Smooth muscle cell (in vitro differentiated cells): ENCODE measurements around the gene TOPBP1. TPM values are rescaled to one million over a fixed set of nuclear protein-coding genes. Genes with fewer than 3 reads are reported as not detected.

Source experiments
- DNase-seq: peaks from one replicate; lab custom pipeline; 2025; ENCODE audit not compliant: unreplicated experiment; lab: John Stamatoyannopoulos, UW
- H2AFZ ChIP-seq: fragments of 200-600 bp; sonication (generic); 2 replicates; pipeline ENCODE4 v1.6.0; 2016; ENCODE audit warnings: antibody characterized with exemption, low read depth, mild to moderate bottlenecking
- H3F3A ChIP-seq: fragments of 200-600 bp; sonication (generic); 2 replicates; pipeline ENCODE4 v1.6.0; 2017; ENCODE audit warnings: antibody characterized with exemption, low read depth
- H3K27ac ChIP-seq: fragments of 200-600 bp; sonication (generic); 2 replicates; pipeline ENCODE4 v1.5.1; 2016; ENCODE audit warnings: low read depth, mild to moderate bottlenecking
- H3K27me3 ChIP-seq: fragments of 200-600 bp; sonication (generic); 2 replicates; pipeline ENCODE4 v1.6.1; 2016; ENCODE audit warnings: low read depth, mild to moderate bottlenecking
- H3K36me3 ChIP-seq: fragments of 200-600 bp; sonication (generic); 2 replicates; pipeline ENCODE4 v1.5.1; 2016; ENCODE audit warnings: low read depth
- H3K4me1 ChIP-seq: fragments of 200-600 bp; sonication (generic); 2 replicates; pipeline ENCODE4 v1.5.1; 2016; ENCODE audit warnings: low read depth
- H3K4me2 ChIP-seq: fragments of 200-600 bp; sonication (generic); 2 replicates; pipeline ENCODE4 v1.6.0; 2016; ENCODE audit warnings: mild to moderate bottlenecking
- H3K4me3 ChIP-seq: fragments of 200-600 bp; sonication (generic); 2 replicates; pipeline ENCODE4 v1.5.1; 2016; ENCODE audit warnings: mild to moderate bottlenecking
- H3K79me2 ChIP-seq: fragments of 200-600 bp; sonication (generic); 2 replicates; pipeline ENCODE4 v1.6.0; 2016; ENCODE audit warnings: low read depth, mild to moderate bottlenecking
- H3K9ac ChIP-seq: fragments of 200-600 bp; sonication (generic); 2 replicates; pipeline ENCODE4 v1.6.0; 2016; ENCODE audit warnings: low read depth
- H3K9me3 ChIP-seq: fragments of 200-600 bp; sonication (generic); replicated peaks from 2 replicates; pipeline ENCODE4 v1.5.1; 2016; ENCODE audit warnings: low read depth
- H4K20me1 ChIP-seq: fragments of 200-600 bp; sonication (generic); 2 replicates; pipeline ENCODE4 v1.6.0; 2016; ENCODE audit warnings: low read depth
- WGBS: methylation state at CpG from one replicate; pipeline ENCODE4 v1.1.7; 2016; ENCODE audit warnings: low lambda C conversion rate; 5-methylcytosine and 5-hydroxymethylcytosine counted together
- polyA plus RNA-seq: library from polyadenylated mRNA; unstranded; fragments of >200 nt; fragmentation: Nextera tagmentation; extraction: Ambion mirVana; gene quantifications from 2 replicates; pipeline ENCODE4 v1.2.1, GENCODE V29; 2016
- total RNA-seq: library from RNA; depleted of rRNA; stranded (reverse); fragments of >200 nt; gene quantifications from 2 replicates; pipeline ENCODE4 v1.2.3, GENCODE V29; 2014
- TF ChIP-seq, protein P1 (sequence below): fragments of 200-600 bp; sonication (generic); IDR thresholded peaks from 2 replicates; pipeline ENCODE4 v1.5.1; 2017; ENCODE audit warnings: borderline replicate concordance, mild to moderate bottlenecking, antibody characterized with exemption; ENCODE audit not compliant: insufficient read depth, poor library complexity, severe bottlenecking

The TOPBP1 gene
- total and polyA plus RNA-seq, 2 experiments from 2014 or later: 8.3 to 27.5 TPM

DNA sequence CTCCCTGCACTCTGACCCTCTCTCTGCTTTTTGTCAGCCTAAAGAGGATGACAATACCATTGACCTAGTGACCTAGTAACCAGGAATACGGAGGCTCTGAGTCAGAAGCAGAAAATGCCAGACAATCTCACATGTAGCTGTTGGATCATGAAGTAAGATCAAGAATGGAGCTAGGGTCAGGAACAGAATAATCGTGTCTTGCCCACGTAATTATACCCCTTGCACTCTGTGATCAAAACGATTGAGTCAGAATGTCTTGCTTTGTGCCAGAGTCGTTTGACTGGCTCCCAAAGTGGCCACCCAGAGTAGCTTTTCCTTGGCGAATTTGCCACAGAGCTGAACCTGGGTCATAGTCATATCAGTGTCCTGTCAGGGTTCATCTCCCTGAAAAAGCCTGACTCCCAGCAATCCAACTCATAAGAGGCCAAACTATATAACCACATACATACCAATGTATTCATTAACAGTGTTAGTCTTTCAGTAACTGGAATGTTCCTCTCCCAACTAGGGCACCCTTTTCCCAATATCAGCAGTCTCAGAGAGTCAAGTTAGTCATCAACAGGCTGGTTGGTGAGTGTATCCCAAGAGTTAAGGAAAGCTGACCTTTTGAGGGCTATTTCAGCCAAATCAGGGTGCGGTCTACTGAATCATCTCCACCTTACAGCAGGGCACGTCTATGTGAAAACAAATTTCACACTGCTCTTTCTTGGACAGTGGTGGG, 93.3 kb downstream of the TOPBP1 start:
- Histone ChIP-seq H3K27me3 (no peaks in the 10 kb centered on the region), H3K4me2 (no peak overlapping the region), H3K4me3 (no peak overlapping the region), H3K27ac (peak overlapping the region; percentile 83), H3F3A (peaks cover 6% of the 10 kb centered on the region), H3K9me3 (no peaks in the 10 kb centered on the region), H3K4me1 (peaks cover 10% of the 10 kb centered on the region), H3K36me3 (no peaks in the 10 kb centered on the region), H4K20me1 (no peaks in the 10 kb centered on the region), H3K9ac (peak overlapping the region; percentile 24), H2AFZ (no peak overlapping the region), H3K79me2 (no peaks in the 10 kb centered on the region)
- 50% methylated on average over 8 of the region's 8 CpGs for WGBS
- no peak for DNase-seq
- TF ChIP-seq, protein P1, sequence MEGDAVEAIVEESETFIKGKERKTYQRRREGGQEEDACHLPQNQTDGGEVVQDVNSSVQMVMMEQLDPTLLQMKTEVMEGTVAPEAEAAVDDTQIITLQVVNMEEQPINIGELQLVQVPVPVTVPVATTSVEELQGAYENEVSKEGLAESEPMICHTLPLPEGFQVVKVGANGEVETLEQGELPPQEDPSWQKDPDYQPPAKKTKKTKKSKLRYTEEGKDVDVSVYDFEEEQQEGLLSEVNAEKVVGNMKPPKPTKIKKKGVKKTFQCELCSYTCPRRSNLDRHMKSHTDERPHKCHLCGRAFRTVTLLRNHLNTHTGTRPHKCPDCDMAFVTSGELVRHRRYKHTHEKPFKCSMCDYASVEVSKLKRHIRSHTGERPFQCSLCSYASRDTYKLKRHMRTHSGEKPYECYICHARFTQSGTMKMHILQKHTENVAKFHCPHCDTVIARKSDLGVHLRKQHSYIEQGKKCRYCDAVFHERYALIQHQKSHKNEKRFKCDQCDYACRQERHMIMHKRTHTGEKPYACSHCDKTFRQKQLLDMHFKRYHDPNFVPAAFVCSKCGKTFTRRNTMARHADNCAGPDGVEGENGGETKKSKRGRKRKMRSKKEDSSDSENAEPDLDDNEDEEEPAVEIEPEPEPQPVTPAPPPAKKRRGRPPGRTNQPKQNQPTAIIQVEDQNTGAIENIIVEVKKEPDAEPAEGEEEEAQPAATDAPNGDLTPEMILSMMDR: no peak

DNA sequence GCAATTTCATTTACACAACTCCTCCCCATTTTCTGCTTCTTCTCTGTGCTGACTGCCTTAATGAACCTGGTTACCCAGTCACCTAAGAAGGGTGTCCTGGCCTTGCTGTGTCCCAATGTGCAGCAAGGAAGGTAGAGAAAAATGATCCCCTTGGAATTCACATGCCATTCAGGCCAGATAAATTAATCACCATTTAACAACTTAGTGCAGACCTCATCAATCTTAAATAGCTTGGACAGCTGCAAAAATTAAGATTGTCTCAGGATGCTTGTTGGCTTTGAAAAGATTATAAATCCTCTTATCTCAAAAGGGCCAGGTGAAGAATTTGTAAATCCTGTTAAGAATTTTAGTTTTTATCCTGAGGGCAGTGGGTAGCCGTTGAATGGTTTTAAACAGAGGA, 97.9 kb downstream of the TOPBP1 start:
- H4K20me1 ChIP-seq: no peaks in the 10 kb centered on the region
- H3K4me2 ChIP-seq: no peak overlapping the region
- H3F3A ChIP-seq: no peaks in the 10 kb centered on the region
- no peaks in the 10 kb centered on the region for H3K4me1 ChIP-seq
- H3K9ac ChIP-seq: no peak overlapping the region
- H3K9me3 ChIP-seq: no peaks in the 10 kb centered on the region
- H2AFZ ChIP-seq: no peak overlapping the region
- H3K4me3 ChIP-seq: no peak overlapping the region
- no peaks in the 10 kb centered on the region for H3K27me3 ChIP-seq
- H3K79me2 ChIP-seq: no peaks in the 10 kb centered on the region
- TF ChIP-seq, protein P1: no peak
- H3K36me3 ChIP-seq: no peaks in the 10 kb centered on the region
- 85% methylated on average over 1 of the region's 1 CpG for WGBS
- no peak overlapping the region for H3K27ac ChIP-seq
- DNase-seq: no peak

DNA sequence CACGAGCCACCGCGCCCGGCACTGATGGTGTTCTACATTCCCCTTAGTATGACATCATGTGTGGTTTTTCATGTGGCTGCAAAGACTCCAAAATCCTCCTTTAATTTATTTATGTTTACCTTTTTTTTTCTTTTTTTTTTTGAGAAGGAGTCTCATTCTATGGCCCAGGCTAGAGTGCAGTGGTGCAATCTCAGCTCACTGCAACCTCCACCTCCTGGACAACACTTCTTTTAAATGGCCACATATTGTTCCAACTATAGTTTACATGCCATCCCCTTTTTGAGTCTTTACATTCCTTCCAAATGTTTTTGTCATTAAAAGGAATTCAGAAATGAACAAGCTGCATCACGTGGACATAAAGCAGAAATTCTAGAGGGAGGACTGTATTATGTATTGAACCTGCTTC, 98.6 kb downstream of the TOPBP1 start:
- Histone ChIP-seq H2AFZ (no peak overlapping the region), H3K9ac (no peak overlapping the region), H3K4me3 (no peak overlapping the region), H3K4me2 (no peak overlapping the region), H3K27me3 (no peaks in the 10 kb centered on the region), H3F3A (no peaks in the 10 kb centered on the region), H3K79me2 (no peaks in the 10 kb centered on the region), H3K36me3 (no peaks in the 10 kb centered on the region), H4K20me1 (no peaks in the 10 kb centered on the region), H3K9me3 (no peaks in the 10 kb centered on the region), H3K4me1 (no peaks in the 10 kb centered on the region), H3K27ac (no peak overlapping the region)
- DNase-seq: no peak
- WGBS: 71% methylated on average over 5 of the region's 5 CpGs
- TF ChIP-seq, protein P1: no peak

DNA sequence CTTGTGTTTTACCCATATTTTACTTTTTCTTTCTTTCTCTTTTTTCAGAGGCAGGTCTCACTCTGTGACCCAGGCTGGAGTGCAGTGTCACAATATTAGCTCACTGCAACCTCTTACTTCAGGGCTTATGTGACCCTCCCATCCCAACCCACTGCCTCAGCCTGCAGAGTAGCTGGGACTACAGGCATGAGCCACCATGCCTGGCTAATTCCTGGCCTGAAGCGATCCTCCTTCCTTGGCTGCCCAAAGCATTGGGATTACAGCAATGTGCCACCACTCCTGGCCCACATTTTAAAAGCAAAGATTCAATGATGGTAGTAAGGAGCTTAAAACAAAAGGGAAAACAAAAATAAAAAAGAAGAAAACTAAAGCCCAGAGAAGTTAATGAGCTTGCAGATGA, 99.4 kb downstream of the TOPBP1 start:
- no peaks in the 10 kb centered on the region for H4K20me1 ChIP-seq
- no peak for DNase-seq
- H3K27ac ChIP-seq: no peak overlapping the region
- no peak overlapping the region for H3K9ac ChIP-seq
- H3K79me2 ChIP-seq: no peaks in the 10 kb centered on the region
- no peaks in the 10 kb centered on the region for H3K4me1 ChIP-seq
- no peak overlapping the region for H2AFZ ChIP-seq
- H3F3A ChIP-seq: no peaks in the 10 kb centered on the region
- H3K36me3 ChIP-seq: no peaks in the 10 kb centered on the region
- H3K9me3 ChIP-seq: no peaks in the 10 kb centered on the region
- H3K27me3 ChIP-seq: no peaks in the 10 kb centered on the region
- H3K4me2 ChIP-seq: no peak overlapping the region
- TF ChIP-seq, protein P1: no peak
- WGBS: 95% methylated on average over 1 of the region's 1 CpG
- H3K4me3 ChIP-seq: no peak overlapping the region
